ENCODE results near the gene CPXM2.

CPXM2 gene

DNA sequence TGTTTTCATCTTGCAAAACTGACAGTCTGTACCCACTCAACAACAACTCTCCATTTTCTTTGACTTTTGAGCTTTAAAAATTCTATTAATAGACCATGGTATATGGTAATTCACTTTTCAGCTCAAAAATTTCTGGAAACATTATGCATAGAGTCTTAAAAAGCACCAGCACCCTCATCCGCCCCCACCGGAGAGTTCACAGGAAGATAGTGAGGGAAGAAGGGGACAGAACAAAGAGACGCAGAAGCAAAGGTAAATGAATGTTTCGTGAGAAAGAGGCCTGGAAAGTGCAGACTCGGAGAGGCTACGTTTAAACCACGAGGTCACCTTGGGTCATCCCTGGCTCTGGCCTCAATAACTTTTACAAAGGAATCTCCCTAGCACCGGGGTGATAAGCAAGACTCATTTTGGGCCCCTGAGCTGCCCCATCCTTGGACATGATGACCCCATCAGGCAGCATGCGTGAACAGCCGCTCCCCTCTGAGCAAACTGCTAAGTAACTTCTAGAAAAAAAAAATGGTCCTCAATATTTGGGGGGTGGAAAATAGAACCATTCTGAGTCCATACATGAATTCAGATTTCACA, 96.3 kb downstream of the CPXM2 start:
- no peak for DNase-seq

DNA sequence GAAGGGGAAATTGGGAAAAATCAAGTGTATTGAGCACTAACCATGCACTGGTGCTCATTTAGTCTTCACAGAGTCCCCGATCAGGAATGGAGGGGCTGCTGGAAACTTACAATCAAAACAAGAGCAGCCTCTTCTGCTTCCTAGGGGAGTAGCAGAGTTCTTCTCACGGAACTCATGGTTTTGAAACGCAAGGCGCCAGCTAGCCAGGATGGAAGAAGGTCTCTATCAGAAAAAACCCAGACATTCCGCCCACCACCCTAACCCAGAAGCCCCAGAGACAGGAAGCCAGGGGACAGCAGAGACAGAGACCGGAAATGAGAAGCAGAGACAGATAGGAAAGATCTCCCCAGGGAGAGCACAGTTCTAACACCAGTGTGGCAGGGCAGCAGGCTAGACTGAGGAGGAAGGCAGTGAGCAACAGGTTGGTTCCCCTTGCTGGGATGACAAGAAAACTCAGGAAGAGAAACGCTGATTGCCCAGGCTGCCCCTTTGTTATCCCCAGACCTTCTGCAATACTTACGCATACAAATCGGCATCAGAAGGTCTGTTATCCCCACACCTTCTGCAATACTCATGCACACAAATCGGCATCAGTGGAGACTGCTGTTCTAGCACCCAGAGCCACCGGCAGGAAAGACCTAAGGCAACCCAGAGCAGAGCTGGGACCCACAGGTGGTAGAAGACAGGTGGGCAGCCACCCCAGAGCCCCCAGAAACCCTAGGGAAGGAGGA, 99.2 kb downstream of the CPXM2 start:
- DNase-seq: no peak

- DNase-seq: no peak
Observed at GRCh38 chr10:123790132-123790885, 101.3 kb downstream of the CPXM2 start.

GRCh38 chr10:123788981-123789380, 102.6 kb downstream of the CPXM2 start:
- no peak for DNase-seq

DNA sequence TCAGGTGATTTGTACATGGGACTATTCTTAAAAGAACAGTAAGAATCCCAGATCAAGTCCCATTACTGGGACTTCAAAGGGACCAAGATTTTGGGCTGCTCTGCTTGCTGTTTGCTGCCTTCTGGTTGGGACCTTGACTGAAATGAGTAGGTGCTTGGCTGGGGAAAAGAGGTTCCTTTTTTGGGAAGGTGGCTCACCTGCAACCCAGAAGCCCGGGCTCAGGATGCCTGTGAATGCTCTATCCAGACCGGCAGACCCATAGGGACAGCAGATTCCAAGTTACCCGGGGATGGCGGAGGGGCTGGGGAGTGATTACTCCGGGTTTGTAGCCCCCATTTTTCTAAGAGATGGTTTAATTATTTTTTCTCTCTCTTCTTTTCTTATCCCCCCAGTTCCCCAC, 104.0 kb downstream of the CPXM2 start:
- DNase-seq: no peak

GRCh38 chr10:123786896-123787295, 104.7 kb downstream of the CPXM2 start:
- DNase-seq: no peak

GRCh38 chr10:123786306-123786705, 105.3 kb downstream of the CPXM2 start:
- DNase-seq: no peak

- no peak for DNase-seq
Observed at GRCh38 chr10:123784646-123785045, 107.0 kb downstream of the CPXM2 start.

- no peak for DNase-seq
Observed at GRCh38 chr10:123784216-123784615, 107.4 kb downstream of the CPXM2 start.

DNA sequence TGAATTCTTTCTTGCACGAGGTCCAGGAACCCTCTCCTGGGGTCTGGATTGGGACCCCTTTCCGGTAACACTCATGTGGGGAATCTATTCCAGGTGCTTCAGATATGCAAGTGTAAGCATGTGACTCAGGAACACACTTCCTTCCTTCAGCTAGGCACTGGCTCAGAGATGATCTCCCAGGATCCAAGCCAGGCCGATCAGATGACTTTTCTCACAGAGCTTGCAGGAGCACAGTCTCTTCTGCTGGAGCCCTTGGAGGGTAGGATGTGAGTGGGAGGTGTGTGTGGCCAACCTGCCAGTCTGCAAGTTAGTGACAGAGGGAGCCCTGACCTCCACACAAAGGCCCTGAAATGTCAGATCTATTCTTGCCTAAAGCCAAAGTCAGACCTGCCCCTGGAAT, 108.3 kb downstream of the CPXM2 start:
- no peak for DNase-seq

DNA sequence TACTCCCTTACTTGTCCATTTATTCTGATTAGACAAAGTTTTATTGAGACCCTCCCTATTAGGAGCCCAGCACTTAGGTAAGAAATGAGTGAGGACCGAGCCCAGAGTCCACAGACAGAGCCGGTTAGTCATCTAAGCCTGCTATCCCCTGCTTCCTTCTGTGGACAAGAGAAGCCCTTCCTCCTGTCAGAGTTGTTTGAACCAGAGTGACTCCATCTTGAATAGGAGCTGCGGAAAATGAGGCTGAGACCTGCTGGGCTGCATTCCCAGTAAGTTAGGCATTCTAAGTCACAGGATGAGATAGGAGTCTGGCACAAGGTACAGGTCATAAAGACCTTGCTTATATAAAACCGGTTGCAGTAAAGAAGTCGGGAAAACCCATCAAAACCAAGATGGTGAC, 109.1 kb downstream of the CPXM2 start:
- DNase-seq: no peak

DNA sequence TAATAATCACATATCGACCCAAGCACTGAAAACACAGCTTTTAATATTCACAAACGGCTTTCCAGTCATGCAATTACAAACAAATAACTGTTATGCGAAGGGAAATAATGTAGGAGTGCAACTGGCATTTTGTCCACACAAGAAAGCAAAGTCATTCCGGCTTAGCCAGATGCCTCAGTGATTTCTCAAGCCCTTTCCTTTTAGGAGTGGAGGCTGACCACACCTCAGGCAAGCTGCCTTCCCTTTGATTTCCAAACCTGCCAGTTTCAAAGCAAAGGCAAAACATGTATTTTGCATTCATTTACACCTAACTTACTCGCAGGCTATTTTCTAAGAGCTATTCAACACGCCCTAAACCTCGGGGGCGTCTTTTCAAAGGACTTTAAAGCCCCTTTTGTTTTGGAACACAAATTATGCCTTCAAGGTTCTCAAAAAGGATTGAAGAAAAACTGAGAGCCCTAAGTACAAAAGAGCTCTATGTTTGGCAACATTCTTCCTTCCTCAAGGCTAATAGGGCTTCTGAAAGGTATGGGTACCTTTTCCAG, 109.6 kb downstream of the CPXM2 start:
- no peak for DNase-seq

DNA sequence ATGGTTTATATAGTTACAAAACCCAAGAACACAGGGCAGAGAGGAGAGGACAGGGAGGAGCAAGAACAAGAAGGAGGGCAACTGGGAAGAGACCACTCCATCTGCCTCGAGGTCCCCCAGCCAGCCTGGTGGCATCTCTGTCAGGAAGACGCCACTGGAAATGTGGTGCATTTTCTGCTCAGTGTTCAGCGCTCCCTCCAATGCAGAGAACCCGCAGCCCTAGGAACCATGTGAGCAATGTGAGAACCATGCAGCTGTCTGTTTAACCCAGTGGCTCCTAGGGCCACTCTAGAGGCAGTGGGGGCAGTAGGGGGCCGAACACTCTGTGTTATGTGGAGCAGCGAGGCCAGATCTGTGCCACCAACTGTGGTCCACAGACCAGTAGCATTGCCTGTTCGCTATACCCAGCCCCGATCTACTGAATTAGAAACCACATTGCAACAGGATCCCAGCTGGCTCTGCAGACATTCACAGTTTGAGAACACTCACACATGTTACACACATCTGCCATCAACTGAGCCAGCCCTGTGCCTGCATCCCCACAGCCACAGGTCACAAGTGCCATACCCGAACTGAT, 110.2 kb downstream of the CPXM2 start:
- DNase-seq: no peak

DNA sequence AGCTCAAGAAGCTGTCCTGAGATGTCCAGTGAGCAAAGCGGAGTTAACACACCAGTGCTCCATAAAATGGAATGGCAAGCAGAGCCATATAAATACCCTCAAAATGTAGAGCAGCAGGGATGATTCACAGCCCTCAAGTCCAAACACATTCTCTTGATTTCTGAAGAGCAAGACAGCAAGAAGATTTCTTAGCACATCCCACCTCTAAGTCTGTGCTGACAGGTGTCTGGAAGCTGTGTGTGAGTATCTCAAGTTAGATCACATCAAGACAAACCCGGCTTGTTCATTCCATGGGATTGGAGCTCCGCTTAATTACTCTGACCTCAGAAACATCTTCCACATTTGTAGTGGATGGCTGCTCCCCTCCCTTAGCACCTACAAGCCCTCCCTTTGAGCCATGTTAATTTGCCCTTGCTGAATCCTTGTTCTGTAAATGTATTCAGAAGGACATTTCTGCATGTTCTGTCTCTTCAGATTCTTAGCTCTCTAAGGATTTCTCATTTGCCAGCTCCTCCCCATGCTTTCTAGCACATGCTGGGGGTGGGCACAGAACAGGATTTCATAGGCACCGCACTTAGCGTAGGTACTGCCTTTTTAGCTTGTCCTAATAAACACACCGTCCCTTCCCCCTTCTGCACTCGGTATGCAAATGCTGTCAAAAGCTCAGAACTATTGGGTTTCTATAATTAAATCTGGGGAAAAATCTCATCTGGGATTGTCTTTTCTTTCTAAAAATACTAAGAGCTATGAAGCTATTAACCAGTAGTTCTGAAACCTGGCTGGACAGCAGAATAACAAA, 112.7 kb downstream of the CPXM2 start:
- no peak for DNase-seq

DNA sequence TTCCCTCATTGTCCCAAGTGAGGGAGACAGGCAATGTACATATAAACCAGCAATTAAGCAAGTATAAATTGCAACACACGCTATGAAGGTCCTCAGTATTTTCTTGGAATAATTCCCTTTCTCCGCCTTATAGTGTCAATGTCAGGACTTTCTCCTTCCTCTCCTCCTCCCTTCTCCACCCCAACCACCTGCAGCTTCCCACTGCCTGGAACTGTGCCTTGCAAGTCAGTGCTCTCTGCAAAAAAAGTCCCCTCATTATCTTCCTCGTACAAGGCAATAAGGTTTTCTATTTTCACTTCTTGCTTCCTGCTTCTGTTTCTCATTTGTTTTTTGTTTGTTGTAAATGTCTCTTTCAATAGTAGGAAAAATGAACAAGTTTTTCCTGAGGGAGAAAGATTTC, 113.7 kb downstream of the CPXM2 start:
- no peak for DNase-seq

DNA sequence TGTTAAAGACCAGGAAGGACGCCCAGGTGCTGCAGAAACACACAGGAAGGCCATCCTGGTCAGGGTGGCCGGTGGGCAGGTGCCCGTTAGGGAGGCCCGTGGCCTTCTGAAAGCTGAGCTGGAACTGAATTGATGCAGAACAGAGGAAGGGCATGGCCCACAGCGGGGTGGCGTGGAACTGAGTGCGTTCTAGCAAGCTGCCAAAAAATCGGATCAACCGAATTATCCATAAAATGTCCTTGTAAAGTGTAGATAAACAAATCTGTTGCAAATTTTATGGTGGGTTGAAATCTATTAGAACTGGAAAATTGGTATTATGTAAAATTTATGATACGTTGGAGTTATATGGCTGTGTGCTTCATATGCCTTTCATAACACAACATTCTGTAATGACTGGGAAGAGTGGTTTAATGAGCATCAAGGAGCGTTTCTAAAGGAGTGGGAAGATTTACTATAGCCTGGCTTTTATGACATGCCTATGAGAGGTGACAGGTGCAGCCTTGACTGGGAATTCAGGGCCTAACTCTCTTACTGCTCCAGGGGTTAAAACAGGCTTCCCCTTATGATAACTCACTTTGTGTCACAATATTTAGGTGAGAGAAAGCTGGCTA, 117.4 kb downstream of the CPXM2 start:
- DNase-seq: no peak

- DNase-seq: peak; percentile 6
Observed at GRCh38 chr10:123772645-123773508, 118.7 kb downstream of the CPXM2 start.

GRCh38 chr10:123771877-123772644, 119.5 kb downstream of the CPXM2 start:
- no peak for DNase-seq

DNA sequence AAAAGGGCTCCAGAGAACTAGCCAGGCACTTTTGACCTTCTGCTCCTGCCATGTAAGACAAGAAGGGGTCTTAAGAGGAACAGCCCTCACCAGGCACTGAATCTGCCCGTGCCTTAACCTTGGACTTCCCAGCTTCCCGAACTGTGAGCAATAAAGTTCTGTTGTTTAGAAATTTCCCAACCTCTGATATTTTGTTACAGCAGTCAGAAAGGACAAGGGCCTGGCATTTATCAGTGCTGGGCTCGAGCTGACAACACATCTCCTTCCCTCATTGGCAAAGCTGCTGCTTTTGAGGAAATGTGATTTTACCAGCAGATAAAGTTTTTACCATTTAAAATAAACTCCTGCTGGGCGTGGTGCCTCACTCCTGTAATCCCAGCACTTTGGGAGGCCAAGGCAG, 122.0 kb downstream of the CPXM2 start:
- no peak for DNase-seq

- no peak for DNase-seq
Observed at GRCh38 chr10:123766761-123767160, 124.8 kb downstream of the CPXM2 start.
